Measurements from ENCODE around the gene C12orf43. TPM values are rescaled to one million over a fixed set of nuclear protein-coding genes. Genes with fewer than 3 reads are reported as not detected.

C12orf43 gene
- total RNA-seq, 2 donors from 2014 or later: 13.8 to 15.2 TPM

DNA sequence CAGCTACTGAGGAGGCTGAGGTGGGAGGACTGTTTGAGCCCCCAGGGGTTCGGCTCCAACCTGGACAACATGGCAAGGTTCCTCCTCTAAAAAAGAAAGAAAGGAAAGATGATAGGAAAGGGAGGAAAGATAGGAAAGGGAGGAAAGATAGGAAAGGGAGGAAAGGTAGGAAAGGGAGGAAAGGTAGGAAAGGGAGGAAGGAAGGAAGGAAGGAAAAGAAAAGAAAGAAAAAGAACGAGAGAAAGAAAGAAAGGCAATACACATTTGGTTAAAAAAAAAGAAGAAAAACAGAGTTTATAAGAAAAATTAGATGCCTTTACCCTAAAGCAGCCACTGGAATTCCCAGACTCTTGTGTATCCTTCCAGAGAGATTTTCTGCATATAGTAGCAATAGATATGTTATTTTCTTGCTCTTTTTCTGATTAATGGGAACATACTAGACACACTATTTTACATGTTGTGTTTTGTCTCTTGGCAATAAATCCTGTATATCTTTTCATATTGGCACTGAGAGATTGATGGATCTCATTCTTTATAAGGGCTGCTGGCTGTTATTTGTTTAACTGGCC, 25.7 kb downstream of the C12orf43 start:
- TF ChIP-seq POLR2AphosphoS5 (IDR thresholded peaks at IDR 0.05) (no peak), POLR2A (IDR thresholded peaks at IDR 0.05) (no peak)
- TF ChIP-seq, protein P1, sequence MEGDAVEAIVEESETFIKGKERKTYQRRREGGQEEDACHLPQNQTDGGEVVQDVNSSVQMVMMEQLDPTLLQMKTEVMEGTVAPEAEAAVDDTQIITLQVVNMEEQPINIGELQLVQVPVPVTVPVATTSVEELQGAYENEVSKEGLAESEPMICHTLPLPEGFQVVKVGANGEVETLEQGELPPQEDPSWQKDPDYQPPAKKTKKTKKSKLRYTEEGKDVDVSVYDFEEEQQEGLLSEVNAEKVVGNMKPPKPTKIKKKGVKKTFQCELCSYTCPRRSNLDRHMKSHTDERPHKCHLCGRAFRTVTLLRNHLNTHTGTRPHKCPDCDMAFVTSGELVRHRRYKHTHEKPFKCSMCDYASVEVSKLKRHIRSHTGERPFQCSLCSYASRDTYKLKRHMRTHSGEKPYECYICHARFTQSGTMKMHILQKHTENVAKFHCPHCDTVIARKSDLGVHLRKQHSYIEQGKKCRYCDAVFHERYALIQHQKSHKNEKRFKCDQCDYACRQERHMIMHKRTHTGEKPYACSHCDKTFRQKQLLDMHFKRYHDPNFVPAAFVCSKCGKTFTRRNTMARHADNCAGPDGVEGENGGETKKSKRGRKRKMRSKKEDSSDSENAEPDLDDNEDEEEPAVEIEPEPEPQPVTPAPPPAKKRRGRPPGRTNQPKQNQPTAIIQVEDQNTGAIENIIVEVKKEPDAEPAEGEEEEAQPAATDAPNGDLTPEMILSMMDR (IDR thresholded peaks at IDR 0.05): no peak
- no peak for DNase-seq (ENCODE audit: low spot score)
- Histone ChIP-seq H3K9me3 (no peaks in the 10 kb centered on the region), H3K4me3 (no peak overlapping the region), H3K27ac (no peak overlapping the region), H3K27me3 (replicated peaks; ENCODE audit: insufficient read depth) (no peaks in the 10 kb centered on the region), H3K36me3 (no peaks in the 10 kb centered on the region), H3K4me1 (replicated peaks) (no peaks in the 10 kb centered on the region)
- intact Hi-C loops (cut with DNase I): no loop called here
- WGBS: 84% methylated on average over 2 of the region's 2 CpGs

DNA sequence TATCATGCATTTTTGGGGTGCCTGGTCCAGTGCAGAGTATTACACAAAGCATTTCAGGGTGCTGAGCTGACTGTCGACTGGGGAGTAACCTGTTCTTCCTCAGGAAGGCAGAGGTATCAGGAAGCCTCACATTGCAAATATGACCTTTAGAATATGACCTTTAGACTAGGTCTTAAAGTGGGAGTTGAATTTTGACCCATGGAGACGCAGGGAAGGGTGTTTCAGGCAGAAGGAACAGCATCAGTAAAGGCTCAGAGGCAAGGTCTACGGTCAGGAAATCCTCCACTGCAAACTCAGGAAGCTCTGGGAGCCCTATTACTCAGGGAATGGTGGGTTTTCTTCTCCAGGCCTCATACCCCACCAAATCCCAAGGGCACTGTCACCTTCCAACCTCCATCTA, 26.6 kb downstream of the C12orf43 start:
- no peaks in the 10 kb centered on the region for H3K9me3 ChIP-seq
- WGBS: 88% methylated on average over 3 of the region's 3 CpGs
- no peak for DNase-seq (ENCODE audit: low spot score)
- no peaks in the 10 kb centered on the region for H3K36me3 ChIP-seq
- intact Hi-C loops (cut with DNase I): no loop called here
- H3K27ac ChIP-seq: no peak overlapping the region
- H3K4me3 ChIP-seq: no peak overlapping the region
- TF ChIP-seq, protein P1 (IDR thresholded peaks at IDR 0.05): no peak
- H3K27me3 ChIP-seq (replicated peaks; ENCODE audit: insufficient read depth): no peaks in the 10 kb centered on the region
- no peaks in the 10 kb centered on the region for H3K4me1 ChIP-seq (replicated peaks)

DNA sequence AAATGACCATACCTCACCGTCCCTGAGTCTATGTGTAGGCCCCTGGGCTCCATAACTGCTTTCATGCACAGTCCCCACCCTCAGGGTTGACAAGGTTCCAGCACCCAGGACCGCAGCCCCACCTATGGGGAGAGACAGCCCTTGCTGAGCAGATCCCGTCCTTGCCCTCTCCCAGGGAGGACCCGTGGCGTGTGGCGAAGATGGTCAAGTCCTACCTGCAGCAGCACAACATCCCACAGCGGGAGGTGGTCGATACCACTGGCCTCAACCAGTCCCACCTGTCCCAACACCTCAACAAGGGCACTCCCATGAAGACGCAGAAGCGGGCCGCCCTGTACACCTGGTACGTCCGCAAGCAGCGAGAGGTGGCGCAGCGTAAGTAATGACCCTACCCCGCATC, 27.6 kb downstream of the C12orf43 start:
- WGBS: 90% methylated on average over 17 of the region's 17 CpGs
- intact Hi-C loops (cut with DNase I): no loop called here
- Histone ChIP-seq H3K9me3 (no peaks in the 10 kb centered on the region), H3K36me3 (no peaks in the 10 kb centered on the region), H3K4me1 (replicated peaks) (no peaks in the 10 kb centered on the region), H3K4me3 (no peak overlapping the region), H3K27ac (no peak overlapping the region), H3K27me3 (replicated peaks; ENCODE audit: insufficient read depth) (no peaks in the 10 kb centered on the region)
- no peak for TF ChIP-seq POLR2AphosphoS5 (IDR thresholded peaks at IDR 0.05)
- TF ChIP-seq POLR2A (IDR thresholded peaks at IDR 0.05): no peak
- TF ChIP-seq, protein P1 (IDR thresholded peaks at IDR 0.05): no peak
- DNase-seq (ENCODE audit: low spot score): no peak

DNA sequence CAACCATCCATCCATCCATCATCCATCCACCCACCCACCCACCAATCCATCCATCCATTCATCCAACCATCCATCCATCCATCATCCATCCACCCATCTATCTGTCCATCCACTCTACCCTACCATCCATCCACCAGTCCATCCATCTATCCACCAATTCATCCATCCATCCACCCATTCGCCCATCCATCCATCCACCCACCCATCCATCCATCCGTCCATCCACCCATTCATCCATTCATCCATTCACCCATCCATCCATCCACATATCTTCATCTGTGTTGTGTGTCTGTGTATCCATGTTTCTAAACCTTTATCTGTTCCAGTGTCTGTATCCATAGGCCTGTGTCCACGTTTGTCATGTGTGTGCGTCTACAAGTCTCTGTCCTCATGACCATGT, 28.1 kb downstream of the C12orf43 start:
- Histone ChIP-seq H3K36me3 (no peaks in the 10 kb centered on the region), H3K4me3 (no peak overlapping the region), H3K9me3 (no peaks in the 10 kb centered on the region), H3K27me3 (replicated peaks; ENCODE audit: insufficient read depth) (no peaks in the 10 kb centered on the region), H3K4me1 (replicated peaks) (no peaks in the 10 kb centered on the region), H3K27ac (no peak overlapping the region)
- TF ChIP-seq POLR2A (IDR thresholded peaks at IDR 0.05) (no peak), POLR2AphosphoS5 (IDR thresholded peaks at IDR 0.05) (no peak)
- TF ChIP-seq, protein P1 (IDR thresholded peaks at IDR 0.05): no peak
- DNase-seq (ENCODE audit: low spot score): no peak
- intact Hi-C loops (cut with DNase I): no loop called here
- 94% methylated on average over 4 of the region's 4 CpGs for WGBS

DNA sequence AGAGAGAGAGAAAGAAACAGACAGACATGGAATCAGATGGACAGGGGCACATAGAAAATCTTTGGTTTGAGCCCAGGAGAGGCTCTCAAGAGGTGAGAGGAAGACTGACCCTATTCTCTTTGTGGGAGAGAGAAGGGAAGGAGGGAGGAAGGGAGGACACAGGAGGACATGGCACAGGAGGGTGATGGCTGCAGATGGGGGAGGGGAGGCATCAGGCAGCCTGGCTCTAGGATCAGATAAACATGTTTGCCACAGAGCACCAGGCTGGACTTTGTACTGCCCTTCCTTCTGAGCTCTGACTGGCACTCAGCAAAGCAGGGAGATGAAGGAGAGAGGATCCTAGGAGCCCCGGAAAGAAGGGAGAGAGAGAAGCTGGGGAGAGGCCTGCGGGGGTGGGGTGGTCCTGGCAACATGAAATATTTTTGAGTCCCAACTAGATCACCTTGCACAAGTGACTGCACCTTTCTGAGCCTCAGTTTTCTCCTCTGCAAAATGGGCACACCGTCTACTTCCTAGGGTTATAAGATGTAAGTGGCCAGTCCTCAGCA, 31.9 kb downstream of the C12orf43 start:
- 85% methylated on average over 3 of the region's 3 CpGs for WGBS
- H3K9me3 ChIP-seq: no peaks in the 10 kb centered on the region
- no peaks in the 10 kb centered on the region for H3K27me3 ChIP-seq (replicated peaks; ENCODE audit: insufficient read depth)
- H3K36me3 ChIP-seq: no peaks in the 10 kb centered on the region
- intact Hi-C loops (cut with DNase I): no loop called here
- H3K27ac ChIP-seq: no peak overlapping the region
- TF ChIP-seq POLR2AphosphoS5 (IDR thresholded peaks at IDR 0.05): no peak
- no peak for TF ChIP-seq POLR2A (IDR thresholded peaks at IDR 0.05)
- TF ChIP-seq, protein P1 (IDR thresholded peaks at IDR 0.05): no peak
- no peak for DNase-seq (ENCODE audit: low spot score)
- no peaks in the 10 kb centered on the region for H3K4me1 ChIP-seq (replicated peaks)
- H3K4me3 ChIP-seq: no peak overlapping the region
